Hepatocyte (in vitro differentiated cells): ENCODE results near the gene TAF11L11.
"Not testable (repeated sequence)": the region's sequence is repeated elsewhere in the genome, so short reads cannot be mapped to it uniquely, and the experiment has no call there.

Source experiments
- EZH2phosphoT487 ChIP-seq: fragments of 200-600 bp; sonication (generic); IDR thresholded peaks from one replicate; pipeline ENCODE4 v1.6.1; 2018; ENCODE audit warnings: antibody characterized with exemption, mild to moderate bottlenecking, low read depth, moderate library complexity; ENCODE audit not compliant: unreplicated experiment, severe bottlenecking
- TF ChIP-seq, protein P1 (sequence below): fragments of 200-600 bp; sonication (generic); IDR thresholded peaks from 2 replicates; pipeline ENCODE4 v1.5.1; 2016; ENCODE audit warnings: antibody characterized with exemption, mild to moderate bottlenecking; ENCODE audit not compliant: poor library complexity

DNA sequence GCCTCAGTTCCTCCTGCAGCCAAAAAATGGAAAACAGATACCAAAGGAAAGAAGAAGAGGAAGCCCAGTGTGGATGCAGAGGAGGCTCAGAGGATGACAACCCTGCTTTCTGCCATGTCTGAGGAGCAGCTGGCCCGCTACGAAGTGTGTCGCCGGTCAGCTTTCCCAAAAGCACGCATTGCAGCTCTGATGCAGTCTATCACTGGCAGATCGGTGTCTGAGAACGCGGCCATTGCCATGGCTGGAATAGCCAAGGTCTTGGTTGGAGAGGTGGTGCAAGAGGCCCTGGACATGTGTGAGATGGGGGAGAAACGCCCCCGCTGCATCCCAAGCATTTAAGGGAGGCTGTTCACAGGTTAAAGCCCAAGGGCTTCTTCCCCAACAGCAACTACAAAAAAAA is 45.2 kb downstream of the TAF11L11 start:
- TF ChIP-seq, protein P1, sequence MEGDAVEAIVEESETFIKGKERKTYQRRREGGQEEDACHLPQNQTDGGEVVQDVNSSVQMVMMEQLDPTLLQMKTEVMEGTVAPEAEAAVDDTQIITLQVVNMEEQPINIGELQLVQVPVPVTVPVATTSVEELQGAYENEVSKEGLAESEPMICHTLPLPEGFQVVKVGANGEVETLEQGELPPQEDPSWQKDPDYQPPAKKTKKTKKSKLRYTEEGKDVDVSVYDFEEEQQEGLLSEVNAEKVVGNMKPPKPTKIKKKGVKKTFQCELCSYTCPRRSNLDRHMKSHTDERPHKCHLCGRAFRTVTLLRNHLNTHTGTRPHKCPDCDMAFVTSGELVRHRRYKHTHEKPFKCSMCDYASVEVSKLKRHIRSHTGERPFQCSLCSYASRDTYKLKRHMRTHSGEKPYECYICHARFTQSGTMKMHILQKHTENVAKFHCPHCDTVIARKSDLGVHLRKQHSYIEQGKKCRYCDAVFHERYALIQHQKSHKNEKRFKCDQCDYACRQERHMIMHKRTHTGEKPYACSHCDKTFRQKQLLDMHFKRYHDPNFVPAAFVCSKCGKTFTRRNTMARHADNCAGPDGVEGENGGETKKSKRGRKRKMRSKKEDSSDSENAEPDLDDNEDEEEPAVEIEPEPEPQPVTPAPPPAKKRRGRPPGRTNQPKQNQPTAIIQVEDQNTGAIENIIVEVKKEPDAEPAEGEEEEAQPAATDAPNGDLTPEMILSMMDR = not testable (repeated sequence)
- not testable (repeated sequence) for TF ChIP-seq EZH2phosphoT487
